Neural progenitor cell (in vitro differentiated cells): ENCODE measurements around the gene IGSF6.

Experiments used
- EZH2 ChIP-seq: fragments of 200-600 bp; sonication (generic); IDR thresholded peaks from 2 replicates; pipeline ENCODE4 v1.6.1; 2017; ENCODE audit warnings: antibody characterized with exemption, mild to moderate bottlenecking, moderate library complexity
- TF ChIP-seq, protein P1 (sequence below): fragments of 200-600 bp; sonication (generic); IDR thresholded peaks from 2 replicates; pipeline ENCODE4 v1.5.1; 2017; ENCODE audit warnings: antibody characterized with exemption, mild to moderate bottlenecking

GRCh38 chr16:21684199-21684598, 31.8 kb upstream of the IGSF6 start:
- TF ChIP-seq, protein P1, sequence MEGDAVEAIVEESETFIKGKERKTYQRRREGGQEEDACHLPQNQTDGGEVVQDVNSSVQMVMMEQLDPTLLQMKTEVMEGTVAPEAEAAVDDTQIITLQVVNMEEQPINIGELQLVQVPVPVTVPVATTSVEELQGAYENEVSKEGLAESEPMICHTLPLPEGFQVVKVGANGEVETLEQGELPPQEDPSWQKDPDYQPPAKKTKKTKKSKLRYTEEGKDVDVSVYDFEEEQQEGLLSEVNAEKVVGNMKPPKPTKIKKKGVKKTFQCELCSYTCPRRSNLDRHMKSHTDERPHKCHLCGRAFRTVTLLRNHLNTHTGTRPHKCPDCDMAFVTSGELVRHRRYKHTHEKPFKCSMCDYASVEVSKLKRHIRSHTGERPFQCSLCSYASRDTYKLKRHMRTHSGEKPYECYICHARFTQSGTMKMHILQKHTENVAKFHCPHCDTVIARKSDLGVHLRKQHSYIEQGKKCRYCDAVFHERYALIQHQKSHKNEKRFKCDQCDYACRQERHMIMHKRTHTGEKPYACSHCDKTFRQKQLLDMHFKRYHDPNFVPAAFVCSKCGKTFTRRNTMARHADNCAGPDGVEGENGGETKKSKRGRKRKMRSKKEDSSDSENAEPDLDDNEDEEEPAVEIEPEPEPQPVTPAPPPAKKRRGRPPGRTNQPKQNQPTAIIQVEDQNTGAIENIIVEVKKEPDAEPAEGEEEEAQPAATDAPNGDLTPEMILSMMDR = peak; percentile 67
- no peak for TF ChIP-seq EZH2
